ENCODE data around the gene ATP5ME. TPM values are rescaled to one million over a fixed set of nuclear protein-coding genes. Genes with fewer than 3 reads are reported as not detected.

ATP5ME gene
- total RNA-seq, 1 donor from 2014 or later, result 297 TPM

GRCh38 chr4:684623-685327, 10.7 kb upstream of the ATP5ME start:
- DNase-seq (ENCODE audit: low read depth in 2 of 2), result no peak

- peak; percentile 79 to 85 for DNase-seq (ENCODE audit: low read depth in 2 of 2)
Measured at GRCh38 chr4:683982-684622, 10.0 kb upstream of the ATP5ME start.

- no peak for DNase-seq (ENCODE audit: low read depth in 2 of 2)
Measured at GRCh38 chr4:683247-683897, 9.3 kb upstream of the ATP5ME start.

- DNase-seq (ENCODE audit: low read depth in 2 of 2), result no peak
Measured at GRCh38 chr4:682490-683172, 8.6 kb upstream of the ATP5ME start.

GRCh38 chr4:681736-682451, 7.8 kb upstream of the ATP5ME start:
- DNase-seq (ENCODE audit: low read depth in 2 of 2), result no peak

- DNase-seq (ENCODE audit: low read depth in 2 of 2), result peak; percentile 25 to 48
Measured at GRCh38 chr4:680928-681645, 7.0 kb upstream of the ATP5ME start.

GRCh38 chr4:680551-680927, 6.5 kb upstream of the ATP5ME start:
- DNase-seq (ENCODE audit: low read depth in 2 of 2), result no peak

GRCh38 chr4:680091-680490, 6.0 kb upstream of the ATP5ME start:
- no peak for DNase-seq (ENCODE audit: low read depth in 2 of 2)

GRCh38 chr4:679629-680028, 5.6 kb upstream of the ATP5ME start:
- no peak for DNase-seq (ENCODE audit: low read depth in 2 of 2)

- DNase-seq (ENCODE audit: low read depth in 2 of 2), result no peak
Measured at GRCh38 chr4:679104-679481, 5.0 kb upstream of the ATP5ME start.

- no peak for DNase-seq (ENCODE audit: low read depth in 2 of 2)
Measured at GRCh38 chr4:678331-679103, 4.4 kb upstream of the ATP5ME start.

- DNase-seq (ENCODE audit: low read depth in 2 of 2), result no peak
Measured at GRCh38 chr4:677431-678293, 3.6 kb upstream of the ATP5ME start.

GRCh38 chr4:676871-677235, 2.8 kb upstream of the ATP5ME start:
- no peak for DNase-seq (ENCODE audit: low read depth in 2 of 2)

GRCh38 chr4:675980-676870, 2.1 kb upstream of the ATP5ME start:
- DNase-seq (ENCODE audit: low read depth in 2 of 2), result no peak

GRCh38 chr4:675036-675882, 1.2 kb upstream of the ATP5ME start:
- no peak for DNase-seq (ENCODE audit: low read depth in 2 of 2)

- peak; percentile 33 to 47 for DNase-seq (ENCODE audit: low read depth in 2 of 2)
Measured at GRCh38 chr4:673349-674091, 556 bp downstream of the ATP5ME start.

GRCh38 chr4:671769-672168, 2.3 kb downstream of the ATP5ME start:
- no peak for DNase-seq (ENCODE audit: low read depth in 2 of 2)
